HCEC 1CT (cell line): ENCODE data around the gene BAZ1B.
"Not testable (repeated sequence)": the region's sequence is repeated elsewhere in the genome, so short reads cannot be mapped to it uniquely, and the experiment has no call there.

Experiments used
- DNase-seq: peaks from one replicate; pipeline ENCODE4 v3.0.0-alpha.2; 2017

Gene BAZ1B

DNA sequence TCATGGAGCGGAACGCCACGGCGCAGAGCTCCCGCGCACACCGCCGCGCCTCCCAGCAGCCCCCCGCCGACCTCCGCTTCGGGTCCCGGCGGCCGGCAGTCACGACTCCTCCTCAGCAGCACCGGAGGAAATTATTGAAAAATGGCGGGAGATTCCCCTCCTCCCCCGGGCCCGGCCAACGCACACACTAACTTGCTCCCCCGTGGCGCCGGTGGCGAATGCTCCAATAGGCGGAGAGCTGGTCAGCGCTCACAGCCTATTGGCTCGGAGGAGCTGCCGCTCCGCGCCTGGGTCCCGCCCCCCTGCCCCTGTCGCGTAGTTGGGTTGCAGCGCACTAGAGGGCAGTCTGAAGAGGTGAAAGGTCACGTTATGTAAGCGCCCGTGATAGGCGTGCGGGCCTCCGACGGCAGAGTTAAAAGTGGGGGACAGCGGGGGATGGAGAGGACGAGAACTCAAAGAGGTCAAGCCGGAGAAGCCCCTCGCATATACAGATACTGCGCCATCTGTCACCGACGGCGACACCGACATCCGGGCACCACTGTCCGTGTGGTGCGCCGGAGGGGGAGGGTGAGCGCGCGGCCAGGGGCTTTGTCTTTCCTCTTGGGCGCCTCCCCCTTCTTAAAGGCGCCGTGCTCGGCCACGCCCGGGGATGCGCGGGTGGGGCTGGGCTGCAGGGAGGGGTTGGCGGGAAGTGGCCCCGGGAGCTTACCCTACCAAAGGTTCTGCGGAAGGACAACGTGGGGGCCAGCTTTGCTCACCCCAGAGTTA is at the start of gene BAZ1B:
Gene BAZ1B, minus strand, starts transcription at position 189 of the 768 bp plus-strand sequence. CDS start 360 bp downstream, outside the sequence.
- DNase-seq = peak; percentile 99

DNA sequence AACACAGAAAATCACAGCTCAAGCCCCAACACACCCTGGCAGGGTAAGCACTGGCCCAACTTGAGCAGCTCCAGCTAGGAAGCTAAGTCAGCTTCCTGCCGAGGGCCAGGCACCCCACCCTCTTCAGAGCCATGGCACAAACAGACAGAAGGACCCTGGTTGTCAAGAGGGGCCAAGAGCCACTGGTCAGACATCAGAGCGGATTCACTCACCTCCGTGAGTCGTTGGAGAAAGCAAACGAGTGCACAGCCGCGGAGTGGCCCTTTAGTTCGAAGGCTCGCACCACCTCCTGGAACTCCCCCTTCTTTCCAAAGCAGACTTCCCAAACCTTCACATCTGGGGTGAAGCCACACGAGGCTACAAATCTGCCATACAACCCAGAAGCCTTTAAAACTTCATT is 48.9 kb upstream of the BAZ1B start:
- no peak for DNase-seq

DNA sequence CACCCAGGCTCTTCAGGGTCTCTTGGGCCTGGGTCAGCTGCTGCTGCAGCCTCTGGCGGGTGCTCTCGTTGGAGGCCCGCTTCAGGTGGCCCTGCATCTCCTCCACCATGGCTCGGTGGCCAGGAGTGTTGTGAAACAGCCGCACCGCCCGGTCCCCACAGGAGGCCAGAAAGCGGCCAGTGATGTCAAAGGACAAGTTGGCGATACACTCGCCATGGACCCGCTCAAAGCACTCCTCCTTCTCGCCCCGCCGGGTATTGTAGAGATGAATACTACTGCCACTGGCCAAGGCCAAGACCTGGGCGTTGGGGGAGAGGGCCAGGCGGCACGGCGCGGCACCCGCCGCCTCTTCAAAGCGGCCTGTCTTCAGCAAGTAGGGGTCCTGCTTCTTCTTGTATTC is 48.4 kb upstream of the BAZ1B start:
- DNase-seq = no peak

DNA sequence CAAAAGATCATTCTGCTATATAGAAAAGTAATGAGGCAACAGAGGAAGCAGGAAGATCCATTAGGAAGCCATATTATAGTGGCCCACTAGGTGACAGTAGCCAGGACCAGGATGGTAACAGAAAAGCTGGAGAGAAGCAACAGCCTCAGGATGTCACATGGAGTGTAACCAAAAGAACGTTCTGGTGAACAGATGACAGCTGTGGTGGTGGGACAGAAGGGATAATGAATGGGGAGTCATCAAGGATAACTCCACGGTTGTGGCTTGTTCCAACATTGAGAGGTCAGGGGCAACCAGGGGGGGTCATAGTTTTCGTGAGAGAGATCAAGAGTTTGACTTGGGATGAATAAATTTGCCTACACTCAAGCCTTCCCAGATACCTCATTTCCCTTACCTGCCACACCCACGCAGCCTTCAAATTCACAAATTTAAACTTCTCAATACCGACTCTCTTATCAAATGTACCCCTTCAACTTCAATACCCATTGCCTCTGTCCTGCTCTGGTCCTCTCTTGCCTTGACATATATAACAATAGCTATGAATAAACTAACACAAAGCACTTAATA is 47.0 kb upstream of the BAZ1B start:
- no peak for DNase-seq

- no peak for DNase-seq
Measured at GRCh38 chr7:73567846-73568685, 46.0 kb upstream of the BAZ1B start.

- no peak for DNase-seq
Measured at GRCh38 chr7:73567140-73567539, 45.0 kb upstream of the BAZ1B start.

DNA sequence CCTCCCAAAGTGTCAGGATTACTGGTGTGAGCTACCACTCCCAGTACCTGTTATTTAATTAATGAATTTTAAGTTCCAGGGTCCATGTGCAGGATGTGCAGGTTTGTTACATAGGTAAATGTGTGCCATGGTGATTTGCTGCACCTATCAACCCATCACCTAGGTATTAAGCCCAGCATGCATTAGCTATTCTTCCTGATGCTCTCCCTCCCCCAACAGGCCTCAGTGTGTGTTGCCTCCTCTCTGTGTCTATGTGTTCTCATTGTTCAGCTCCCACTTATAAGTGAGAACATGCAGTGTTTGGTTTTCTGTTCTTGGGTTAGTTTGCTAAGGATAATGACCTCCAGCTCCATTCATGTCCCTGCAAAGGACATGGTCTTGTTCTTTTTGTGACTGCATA is 44.3 kb upstream of the BAZ1B start:
- not testable (repeated sequence) for DNase-seq

DNA sequence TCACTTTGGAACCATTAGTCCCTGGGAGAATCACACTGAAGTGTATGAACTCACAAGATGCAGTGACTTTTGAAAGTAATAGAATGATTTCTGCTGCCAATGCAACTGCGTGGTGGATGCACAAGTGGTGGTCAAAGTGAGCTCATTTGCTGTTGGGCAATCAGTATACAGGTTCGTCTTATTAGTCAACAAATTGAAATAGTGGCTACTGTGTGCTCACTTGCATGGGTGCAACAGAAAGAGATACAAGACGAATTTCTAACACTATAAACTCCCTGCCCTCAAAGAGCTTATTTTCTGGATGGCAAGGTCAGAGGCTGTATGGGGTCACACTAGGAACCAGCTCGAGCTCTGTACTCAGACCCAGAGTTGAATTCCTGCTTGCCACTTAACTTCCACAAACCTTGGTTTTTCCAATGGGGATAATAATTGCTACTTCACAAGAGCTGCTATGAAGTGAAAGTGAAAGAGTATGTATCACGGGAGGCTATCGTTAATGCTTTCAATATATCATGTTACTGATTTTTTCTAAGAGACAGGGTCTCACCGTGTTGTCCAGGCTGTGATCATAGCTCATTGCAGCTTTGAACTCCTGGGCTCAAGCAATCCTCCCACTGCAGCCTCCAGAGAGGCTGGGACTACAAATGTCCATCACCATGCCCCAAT is 43.7 kb upstream of the BAZ1B start:
- DNase-seq = no peak

- DNase-seq = peak; percentile 86
Measured at GRCh38 chr7:73560109-73560835, 38.2 kb upstream of the BAZ1B start.

DNA sequence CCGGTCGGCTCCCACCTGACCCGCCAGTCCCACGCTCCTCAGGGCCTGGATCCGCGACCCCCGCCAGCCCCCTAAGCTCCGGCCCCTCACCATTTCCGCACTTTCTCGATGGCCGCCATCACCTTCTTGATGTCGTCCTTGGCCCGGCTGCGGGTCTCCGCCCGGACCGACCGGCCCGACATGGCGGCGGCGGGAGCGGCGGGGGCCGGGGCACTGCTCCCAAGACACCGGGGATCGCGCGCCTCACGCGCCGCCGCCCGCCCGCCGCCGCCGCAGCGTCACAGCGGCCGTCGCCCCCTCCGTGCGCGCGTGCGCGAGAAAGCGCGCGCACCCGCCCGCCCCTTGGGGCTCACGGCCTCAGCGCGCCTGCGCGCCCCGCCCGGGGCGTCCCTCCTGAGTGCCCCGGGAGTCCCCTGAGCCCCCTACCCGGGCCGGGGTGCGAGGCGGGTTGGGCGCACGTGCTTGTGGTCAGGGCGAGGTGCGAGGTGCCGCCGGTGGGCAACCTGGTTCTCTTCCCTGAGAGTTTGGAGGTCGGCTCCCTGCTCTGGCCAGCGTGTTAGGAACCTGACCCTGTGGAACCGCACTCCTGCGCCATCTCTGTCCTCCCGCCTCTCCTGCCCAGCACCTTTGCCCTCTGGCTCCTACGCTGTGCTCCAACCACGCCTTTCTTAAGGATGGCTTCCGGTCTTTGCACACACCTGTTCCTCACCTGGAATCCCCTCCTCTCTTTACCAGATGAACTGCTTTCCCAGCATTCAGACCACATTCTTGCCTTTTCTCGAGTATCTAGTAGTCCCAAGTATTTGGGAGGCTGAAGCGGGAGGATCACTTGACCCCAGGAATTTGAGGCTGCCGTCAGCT is 35.5 kb upstream of the BAZ1B start, which contains the start of gene BCL7B:
Gene BCL7B, minus strand, starts transcription at position 294 of the 861 bp plus-strand sequence. Its CDS starts 112 bp downstream, at position 182.
- DNase-seq = peak; percentile 61

- peak; percentile 96 for DNase-seq
Measured at GRCh38 chr7:73557108-73557396, 35.0 kb upstream of the BAZ1B start.

- DNase-seq = no peak
Measured at GRCh38 chr7:73556208-73557107, 34.4 kb upstream of the BAZ1B start.

DNA sequence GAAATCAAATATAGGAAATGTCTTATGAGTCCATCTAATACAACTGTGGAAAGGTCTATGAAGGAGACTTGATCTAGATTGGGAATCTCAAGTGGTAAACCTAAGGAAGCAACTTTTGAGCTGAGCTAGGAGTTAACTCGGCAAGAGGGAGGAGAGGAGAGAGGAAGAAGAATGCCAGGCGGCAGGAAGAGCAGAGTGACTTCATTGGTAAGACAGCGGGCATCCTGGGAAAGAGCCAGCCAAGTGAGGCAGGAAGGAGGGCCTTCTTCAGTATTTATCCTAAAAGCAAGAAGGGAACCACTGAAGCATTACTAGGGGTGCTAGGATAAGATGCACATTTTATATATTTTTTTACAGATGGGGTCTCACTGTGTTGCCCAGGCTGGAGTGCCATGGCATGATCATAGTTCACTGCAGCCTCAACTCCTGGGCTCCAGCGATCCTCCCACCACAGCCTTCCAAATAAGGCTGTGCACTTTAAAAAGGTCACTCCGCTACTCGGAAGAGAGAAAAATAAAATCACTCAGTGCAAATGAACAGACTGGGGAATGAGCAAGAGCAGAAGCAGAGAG is 33.4 kb upstream of the BAZ1B start:
- DNase-seq = no peak

DNA sequence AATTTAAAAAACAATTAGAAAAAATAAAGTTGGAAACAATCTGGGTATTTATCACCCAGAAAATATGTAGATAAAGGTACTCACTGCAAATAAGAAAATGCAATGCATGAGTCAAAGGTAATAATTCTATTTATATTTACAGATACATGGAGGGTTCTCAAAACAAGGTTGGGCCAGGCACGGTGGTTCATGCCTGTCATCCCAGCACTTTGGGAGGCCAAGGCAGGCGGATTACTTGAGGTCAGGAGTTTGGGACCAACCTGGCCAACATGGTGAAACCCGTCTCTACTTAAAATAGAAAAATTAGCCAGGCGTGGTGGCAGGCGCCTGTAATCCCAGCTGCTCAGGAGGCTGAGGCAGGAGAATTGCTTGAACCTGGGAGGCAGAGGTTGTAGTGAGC is 28.0 kb upstream of the BAZ1B start:
- not testable (repeated sequence) for DNase-seq

- no peak for DNase-seq
Measured at GRCh38 chr7:73549176-73549575, 27.1 kb upstream of the BAZ1B start.

- no peak for DNase-seq
Measured at GRCh38 chr7:73547841-73548240, 25.7 kb upstream of the BAZ1B start.

- DNase-seq = no peak
Measured at GRCh38 chr7:73544678-73545077, 22.6 kb upstream of the BAZ1B start.

DNA sequence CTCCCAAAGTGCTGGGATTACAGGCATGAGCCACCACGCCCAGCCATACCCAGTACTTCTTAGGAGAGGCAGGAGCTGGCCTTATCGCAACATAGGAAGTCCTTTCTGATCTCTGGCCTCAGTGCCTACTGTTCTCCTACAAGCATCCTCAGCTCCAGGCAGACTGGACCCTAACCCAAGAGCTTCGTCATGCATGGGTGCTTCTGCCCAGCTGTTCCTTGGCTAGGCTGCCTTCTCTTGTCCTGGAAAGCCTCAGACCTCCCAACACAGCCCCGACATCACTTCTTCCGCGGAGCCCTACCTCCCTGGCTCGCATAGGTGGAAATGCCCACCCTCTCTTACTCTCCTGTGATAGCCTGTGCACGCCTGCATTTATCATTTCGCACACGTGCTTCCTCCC is 19.6 kb upstream of the BAZ1B start:
- DNase-seq = no peak

GRCh38 chr7:73539709-73540108 is 17.6 kb upstream of the BAZ1B start:
- DNase-seq = no peak

- not testable (repeated sequence) for DNase-seq
Measured at GRCh38 chr7:73538510-73538909, 16.4 kb upstream of the BAZ1B start.
